HG02852 (cell line): ENCODE results near the gene GPR137.
"Not testable (repeated sequence)": the region's sequence is repeated elsewhere in the genome, so short reads cannot be mapped to it uniquely, and the experiment has no call there.

Experiments
- ATAC-seq: cut with Tn5 transposase; IDR thresholded peaks from one replicate; pipeline ENCODE4 v1.9.1; 2021; ENCODE audit warnings: mild to moderate bottlenecking, moderate library complexity; ENCODE audit not compliant: unreplicated experiment

GPR137 gene

DNA sequence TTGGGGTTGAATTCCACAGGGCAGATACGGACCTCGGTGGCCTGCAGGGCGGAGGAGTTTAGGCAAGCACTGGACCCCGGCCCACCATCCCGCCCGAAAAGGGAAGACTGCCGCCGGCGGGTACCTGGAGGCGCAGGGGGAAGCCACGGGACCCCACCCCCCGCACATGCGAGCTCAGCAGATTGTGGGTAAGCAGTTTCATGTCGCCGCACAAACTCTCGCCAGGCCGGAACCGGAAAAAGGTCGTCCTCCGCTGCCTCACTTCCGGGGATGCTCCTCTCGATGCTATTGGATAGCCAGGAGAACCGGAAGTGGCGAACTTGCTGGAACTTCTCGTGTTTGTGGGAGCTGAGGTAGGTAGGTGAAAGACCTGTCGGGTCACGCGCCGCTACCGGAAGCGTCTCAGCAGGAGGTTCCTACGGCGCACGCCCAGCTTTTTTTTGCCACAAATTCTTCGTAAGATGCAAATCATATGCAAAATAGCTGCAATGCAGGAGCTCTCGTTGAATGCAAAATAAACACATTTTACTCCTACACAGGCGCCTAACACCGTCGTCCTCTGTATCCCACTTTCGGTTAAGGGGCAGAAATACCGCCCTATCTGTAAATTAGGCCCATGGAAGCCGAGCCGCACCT lies 31.8 kb downstream of the GPR137 start, which contains the start of gene TRMT112:
Gene TRMT112 (minus strand): TSS at position 235 of the 636 bp plus-strand sequence. CDS start 33 bp downstream, at position 202.
- ATAC-seq, result peak; percentile 68

DNA sequence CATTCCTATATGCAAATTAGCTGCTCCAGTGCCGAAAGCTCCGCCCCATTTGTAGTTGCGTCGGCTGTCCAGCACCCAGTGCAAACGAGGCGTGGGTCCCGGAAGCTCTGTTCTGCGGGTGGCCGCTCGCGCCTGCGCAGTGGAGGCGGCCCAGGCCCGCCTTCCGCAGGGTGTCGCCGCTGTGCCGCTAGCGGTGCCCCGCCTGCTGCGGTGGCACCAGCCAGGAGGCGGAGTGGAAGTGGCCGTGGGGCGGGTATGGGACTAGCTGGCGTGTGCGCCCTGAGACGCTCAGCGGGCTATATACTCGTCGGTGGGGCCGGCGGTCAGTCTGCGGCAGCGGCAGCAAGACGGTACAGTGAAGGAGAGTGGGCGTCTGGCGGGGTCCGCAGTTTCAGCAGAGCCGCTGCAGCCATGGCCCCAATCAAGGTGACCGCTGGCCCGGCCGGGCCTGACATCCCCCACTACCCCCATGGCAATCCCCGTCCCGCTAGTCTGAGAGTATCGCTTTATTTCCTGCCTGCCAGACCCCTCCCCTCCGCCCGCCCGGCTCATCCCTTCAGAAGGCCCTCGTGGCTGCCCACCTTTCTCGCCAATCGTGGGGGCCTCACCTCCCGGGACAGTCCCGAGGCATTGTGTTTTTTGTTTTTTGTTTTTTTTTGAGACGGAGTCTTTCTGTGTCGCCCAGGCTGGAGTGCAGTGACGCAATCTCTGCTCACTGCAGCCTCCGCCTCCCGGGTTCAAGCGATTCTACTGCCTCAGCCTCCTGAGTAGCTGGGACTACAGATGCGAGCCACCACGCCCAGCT lies 32.5 kb downstream of the GPR137 start, which contains the start of gene PRDX5:
Gene PRDX5 (plus strand): TSS at position 161 of the 805 bp plus-strand sequence. CDS start 95 bp downstream, at position 256.
- peak; percentile 74 for ATAC-seq

DNA sequence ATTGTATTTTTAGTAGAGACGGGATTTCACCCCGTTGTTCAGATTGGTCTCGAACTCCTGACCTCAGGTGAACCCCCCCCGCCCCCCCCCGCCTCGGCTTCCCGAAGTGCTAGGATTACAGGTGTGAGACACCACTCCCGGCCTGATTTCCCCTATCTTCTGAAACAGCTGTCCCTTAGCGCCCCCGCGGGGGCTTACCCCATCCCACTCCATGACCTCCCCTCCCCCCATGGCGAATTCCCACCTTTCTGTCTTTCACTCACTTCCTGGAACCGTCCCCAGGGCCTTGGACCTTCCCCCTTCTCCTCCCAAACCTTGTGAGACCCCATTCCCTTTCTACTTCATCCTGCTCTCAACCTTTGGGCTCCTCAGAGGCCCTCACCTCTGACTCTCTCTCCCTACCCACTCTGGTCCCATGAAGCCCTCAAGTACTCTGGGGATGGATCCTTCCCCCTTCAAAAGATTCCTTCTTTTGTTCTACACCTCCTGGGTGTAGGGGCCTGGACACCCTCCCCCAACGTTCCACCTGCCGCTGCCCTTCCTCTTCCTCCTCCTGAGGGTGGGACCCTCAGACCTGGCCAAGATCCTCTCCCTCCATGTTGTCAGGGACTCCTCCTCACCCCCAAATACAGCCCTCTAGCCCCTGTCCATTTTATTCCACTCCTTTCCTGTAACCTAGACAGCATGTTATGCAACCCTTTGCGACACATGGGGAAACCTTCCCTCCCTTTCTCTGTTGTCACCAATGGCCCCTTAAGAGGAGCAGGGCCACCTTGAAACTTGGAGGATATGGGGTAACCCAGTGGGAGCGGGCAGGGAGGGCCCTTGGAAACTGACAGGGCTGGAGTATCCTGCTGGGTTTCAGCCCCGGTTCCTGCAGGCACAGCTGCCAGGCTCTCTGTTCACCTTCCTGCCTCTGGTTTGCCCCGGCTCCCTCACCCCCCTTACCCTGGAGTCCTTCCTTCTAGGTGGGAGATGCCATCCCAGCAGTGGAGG lies 33.4 kb downstream of the GPR137 start:
- no peak for ATAC-seq

DNA sequence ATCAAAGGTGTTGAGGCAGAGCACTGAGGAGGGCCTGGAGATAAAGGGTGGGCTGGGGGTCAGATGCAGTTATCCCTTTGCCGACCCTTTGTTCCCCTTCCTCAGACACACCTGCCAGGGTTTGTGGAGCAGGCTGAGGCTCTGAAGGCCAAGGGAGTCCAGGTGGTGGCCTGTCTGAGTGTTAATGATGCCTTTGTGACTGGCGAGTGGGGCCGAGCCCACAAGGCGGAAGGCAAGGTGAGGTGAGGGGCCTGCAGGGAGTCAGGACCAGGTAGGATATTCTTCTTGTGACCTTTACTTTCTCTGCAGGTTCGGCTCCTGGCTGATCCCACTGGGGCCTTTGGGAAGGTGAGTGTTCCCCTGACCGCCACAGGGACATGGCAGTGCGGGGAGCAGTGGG lies 34.9 kb downstream of the GPR137 start:
- no peak for ATAC-seq

DNA sequence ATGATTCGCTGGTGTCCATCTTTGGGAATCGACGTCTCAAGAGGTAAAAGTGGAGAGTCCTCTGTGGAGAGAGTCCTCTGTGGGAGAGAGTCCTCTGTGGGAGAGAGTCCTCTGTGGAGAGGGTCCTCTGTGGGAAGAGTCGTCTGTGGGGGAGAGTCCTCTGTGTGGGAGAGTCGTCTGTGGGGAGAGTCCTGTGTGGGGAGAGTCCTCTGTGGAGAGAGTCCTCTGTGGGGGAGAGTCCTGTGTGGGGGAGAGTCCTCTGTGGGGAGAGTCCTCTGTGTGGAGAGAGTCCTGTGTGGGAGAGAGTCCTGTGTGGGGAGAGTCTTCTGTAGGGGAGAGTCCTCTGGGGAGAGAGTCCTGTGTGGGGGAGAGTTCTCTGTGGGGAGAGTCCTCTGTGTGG lies 35.4 kb downstream of the GPR137 start:
- ATAC-seq, result no peak

DNA sequence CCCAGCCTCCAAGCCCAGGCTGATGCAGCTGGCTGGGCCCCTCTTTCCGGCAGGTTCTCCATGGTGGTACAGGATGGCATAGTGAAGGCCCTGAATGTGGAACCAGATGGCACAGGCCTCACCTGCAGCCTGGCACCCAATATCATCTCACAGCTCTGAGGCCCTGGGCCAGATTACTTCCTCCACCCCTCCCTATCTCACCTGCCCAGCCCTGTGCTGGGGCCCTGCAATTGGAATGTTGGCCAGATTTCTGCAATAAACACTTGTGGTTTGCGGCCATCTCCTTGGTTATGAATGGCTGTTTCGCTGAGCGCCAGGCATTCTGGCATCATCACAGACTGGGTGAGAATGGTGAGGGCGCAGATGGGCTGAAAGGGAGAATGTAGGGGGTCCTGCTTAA lies 35.9 kb downstream of the GPR137 start:
- no peak for ATAC-seq

DNA sequence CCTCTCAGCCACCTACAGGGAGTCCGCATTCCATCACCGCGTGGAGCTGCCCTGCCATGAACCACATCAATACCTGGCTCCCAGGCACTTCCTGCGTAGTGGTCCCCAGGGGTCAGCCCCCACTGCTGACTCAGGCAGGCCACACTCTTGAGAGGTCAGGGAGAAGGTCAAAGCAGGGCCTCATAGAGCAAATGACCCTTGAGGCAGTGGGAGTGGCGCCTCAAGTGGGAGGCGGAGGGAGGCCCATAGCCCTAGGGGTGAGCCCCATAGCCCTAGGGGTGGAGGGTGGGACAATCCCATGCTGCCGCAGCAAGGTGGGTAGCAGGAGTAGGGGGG lies 37.2 kb downstream of the GPR137 start:
- ATAC-seq, result no peak

DNA sequence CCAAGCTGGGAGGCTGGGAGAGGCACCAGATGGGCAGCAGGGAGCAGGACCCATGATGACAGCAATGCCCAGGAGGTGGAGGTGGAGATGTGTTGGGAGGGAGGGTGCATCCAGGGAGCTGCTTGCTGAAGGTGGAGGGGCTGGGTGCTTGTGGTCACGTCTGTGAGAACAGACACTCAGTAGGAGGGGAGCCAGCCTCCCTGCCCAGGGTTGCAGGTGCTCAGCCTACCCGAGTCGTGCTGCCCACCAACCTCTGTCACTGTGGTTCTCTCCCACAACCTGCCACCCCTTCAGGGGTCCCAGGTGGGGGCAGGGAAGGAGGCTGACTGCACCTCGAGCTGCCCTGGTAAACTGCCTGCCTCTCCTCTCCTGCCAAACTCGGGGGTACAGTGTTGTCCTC lies 37.7 kb downstream of the GPR137 start:
- ATAC-seq, result no peak

DNA sequence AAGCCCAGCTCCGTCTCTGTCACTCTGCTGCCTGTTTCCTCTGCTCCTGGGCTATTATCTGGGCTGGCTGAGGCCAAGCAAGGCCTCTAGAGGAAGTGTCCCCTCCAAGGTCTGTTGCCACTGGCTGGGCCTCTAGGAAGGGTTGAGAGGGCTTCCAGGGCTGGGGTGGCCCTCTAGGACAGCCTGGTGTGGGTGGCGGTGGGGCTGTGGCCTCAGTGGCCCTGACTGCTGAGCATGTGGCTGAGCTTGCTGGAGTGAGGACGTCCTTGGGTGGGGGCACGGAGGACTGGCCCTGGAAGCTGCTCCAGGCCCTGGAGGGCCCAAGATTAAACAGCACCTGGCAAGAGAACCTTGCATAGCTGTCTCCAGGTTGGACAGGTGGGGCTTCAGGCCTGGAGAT lies 38.3 kb downstream of the GPR137 start:
- ATAC-seq, result not testable (repeated sequence)

DNA sequence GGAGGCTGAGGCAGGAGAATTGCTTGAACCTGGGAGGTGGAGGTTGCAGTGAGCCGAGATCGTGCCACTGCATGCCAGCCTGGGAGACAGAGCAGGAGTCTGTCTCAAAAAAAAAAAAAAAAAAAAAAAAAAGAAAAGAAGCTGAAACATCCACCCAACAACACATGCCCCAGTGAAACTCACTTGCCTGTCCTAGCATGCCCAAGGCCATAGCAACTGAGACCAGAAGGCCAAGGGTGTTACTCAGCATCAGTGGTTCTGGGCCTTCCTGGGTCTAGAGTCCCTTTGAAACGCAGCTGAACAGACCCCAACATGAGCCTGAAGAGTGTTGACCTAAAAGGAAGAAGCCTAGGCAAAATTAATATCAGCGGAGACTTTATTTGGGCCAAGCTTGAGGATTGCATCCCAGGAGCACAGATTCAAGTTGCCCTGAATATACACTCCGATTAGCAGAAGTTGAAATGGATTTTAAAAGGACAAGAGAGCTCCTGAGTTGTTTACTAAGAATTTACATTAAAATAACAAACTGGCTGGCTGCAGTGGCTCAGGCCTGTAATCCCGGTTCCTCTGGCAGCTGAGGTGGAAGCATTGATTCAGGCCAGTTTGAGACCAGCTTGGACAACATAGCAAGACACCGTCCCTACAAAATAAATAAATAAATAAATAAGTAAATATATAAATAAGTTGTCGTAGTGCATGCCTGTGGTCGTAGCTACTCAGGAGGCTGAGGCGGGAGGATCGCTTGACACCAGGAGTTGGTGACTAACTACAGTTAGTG lies 39.2 kb downstream of the GPR137 start:
- no peak for ATAC-seq

DNA sequence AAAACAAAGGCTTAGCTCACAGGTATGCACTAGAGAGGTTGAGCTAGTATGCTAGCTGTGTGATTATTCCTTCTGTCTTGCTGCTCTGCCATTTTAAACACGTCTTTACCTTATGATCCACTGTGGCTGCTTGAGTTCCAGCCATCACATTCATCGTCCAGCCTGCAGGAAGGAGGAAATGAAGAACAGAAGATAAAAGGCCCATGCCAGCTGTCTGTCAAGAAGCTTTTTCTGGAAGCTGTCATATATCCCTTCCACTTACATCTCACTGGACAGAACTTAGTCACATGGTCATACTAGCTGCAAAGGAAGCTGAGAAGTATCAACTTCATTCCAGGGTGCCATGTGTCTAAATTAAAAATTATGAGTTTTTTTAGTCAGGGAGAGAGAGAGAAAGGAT lies 41.7 kb downstream of the GPR137 start:
- ATAC-seq, result no peak

DNA sequence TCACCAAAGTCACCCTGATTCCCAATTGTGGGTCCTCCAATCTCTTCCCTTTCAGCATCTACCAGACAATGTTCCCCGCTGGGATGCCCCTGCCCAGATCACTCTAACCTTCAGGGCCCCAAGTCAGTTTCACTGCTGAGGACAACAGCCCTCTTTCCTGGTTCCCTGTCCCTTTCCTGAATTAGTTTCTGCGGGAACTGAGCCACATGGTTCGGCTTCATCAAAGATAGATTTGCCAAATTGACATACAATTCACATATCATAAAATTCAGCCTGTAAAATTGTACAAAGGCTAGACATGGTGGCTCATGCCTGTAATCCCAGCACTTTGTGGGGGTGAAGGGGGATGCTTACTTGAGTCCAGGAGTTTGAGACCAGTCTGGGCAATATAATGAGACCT lies 42.3 kb downstream of the GPR137 start:
- no peak for ATAC-seq

DNA sequence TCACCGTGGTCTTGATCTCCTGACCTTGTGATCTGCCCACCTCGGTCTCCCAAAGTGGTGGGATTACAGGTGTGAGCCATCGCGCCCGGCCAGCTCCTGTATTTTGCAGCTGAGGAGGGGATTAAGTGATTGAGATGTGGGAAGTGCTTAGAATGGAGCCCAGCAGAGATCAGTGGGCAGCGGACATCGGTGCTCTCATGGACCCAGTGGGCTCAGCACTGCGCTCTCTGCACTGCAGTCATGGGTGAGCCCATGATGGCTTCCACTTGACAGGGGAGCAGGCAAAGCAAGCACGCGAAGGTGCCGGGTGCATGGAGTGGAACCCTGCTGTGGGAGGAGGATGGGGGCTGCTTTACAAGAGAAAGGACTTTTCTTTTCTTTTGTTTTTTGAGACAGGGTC lies 45.2 kb downstream of the GPR137 start:
- no peak for ATAC-seq

DNA sequence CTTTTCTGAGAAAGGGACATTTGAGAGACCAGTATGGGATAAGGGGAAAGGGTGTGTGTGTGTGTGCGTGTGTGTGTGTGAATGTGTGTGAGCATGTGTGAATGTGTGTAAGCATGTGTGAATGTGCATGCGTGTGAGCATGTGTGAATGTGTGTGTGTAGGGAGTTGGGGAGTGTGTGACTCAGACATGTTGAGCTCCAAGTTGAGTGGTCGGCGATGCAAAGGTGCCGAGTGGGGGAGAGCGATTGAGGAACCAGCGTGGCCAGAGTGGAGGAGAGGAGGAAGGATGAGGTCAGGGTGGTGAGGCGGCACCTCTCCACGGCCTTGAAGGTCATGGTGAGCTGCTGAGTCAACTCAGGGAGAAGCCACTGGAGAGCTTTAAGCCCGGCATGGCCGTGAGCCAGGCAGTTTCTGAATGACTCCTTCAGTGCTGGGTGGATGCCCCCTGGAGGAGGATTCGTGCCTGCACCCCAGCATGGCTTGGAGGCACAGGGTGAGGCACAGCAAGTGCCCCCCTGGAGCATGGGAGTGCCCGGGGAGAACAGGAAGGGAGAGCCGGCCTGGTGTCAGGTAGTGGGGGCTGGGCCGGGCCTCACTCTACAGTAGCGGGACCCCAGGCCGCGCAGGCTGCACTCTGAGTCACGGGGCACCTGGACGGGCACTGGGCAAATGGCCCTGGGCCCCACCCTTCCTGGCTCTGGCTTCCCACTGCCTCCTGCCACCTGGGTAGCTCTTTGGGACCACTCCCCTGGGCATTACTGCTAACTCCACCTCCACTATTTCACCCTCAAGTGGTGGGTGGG lies 46.1 kb downstream of the GPR137 start:
- ATAC-seq, result no peak

DNA sequence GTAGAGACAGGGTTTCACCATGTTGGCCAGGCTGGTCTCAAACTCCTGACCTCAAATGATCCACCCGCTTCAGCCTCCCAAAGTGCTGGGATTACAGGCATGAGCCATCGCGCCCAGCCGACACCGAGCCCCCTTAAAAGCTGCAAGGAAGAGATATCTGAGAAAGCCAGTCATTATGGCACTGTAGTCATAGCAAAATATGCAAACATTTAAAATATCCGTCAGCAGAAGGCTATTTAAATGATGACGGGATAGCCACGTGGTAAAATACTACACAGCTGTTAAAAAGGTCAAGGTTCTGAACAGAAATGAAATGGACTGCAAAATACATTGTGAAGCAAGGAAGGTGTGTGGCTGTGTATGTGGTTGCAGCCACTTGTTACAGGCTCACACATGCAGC lies 47.9 kb downstream of the GPR137 start:
- no peak for ATAC-seq

DNA sequence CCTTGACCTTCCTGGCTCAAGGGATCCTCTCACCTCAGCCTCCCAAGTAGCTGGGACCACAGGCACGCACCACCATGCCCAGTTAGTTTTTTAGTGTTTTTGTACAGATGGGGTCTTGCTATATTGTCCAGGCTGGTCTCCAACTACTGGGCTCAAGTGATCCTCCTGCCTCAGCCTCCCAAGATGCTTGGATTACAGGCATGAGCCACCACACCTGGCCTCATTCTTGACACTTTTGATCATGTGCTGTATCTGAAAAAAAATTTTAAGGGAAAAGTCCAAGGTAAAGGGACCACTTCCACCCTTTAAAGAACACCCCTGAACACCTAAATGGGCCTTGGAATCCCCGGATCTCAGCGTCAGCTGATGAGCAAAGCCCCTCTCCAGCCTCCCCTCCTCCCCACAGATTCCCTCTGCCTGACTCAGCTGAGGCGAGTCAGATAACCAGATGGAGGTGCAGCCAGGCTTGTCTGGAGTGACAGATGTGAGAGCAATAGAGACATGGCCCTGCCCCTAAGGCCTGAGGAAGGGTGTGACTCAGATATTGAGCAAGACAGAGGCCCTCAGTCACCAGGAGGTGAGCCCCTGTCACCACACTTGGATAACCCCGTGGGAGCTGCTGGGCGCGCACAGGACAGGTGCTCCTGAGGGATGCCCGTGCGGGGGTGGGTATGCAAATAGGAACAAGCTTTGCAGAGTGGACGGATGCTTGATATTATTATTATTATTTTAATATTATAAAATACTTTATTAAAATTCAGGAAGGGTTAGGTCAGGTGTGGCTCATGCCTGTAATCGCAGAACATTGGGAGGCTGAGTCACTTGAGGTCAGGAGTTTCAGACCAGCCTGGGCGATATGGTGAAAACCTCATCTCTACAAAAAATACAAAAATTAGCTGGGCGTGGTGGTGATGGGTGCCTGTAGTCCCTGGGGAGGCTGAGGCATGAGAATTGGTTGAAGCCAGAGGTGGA lies 49.4 kb downstream of the GPR137 start:
- peak; percentile 74 for ATAC-seq

DNA sequence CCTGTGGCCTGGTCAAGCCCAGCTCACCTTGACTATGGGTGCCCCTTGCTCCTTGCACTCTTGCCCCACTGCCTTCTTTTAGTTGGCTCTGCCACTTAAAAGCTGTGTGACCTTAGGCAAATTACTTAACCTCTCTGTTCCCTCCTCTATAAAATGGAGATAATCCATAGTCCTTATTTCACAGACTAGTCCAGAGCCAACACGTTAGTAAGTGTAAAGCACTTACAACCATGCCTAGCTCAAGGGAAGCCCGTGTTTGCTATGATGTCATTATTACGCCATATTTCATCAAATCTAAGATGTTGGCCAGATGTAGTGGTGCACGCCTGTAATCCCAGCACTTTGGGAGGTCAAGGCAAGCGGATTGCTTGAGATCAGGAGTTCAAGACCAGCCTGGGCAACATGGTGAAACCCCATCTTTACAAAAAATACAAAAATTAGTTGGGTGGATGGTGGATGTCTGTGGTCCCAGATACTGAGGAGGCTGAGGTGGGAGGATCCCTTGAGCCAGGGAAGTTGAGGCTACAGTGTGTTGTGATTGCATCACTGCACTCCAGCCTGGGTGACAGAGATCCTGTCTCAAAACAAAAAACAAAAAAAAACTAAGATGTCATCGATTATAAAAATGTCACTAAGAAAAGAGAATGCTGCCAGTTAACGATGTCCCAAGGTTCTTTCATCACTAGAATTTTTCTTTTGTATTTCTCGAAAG lies 52.0 kb downstream of the GPR137 start:
- ATAC-seq, result no peak

DNA sequence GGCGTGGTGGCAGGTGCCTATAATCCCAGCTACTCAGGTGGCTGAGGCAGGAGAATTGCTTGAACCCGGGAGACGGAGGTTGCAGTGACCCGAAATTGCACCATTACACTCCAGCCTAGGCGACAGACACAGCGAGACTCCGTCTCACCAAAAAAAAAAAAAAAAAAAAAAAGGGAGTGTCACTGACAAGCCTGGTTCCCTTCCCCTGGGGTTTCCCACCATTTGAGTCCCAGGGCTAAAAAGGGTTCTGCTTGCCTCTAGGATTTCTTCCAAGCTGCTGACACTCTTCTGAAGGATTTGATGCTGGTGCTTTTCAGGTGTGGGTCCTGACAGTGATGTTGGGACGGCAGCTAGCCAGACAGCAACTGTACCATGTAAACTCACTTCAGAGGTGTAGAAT lies 53.1 kb downstream of the GPR137 start:
- no peak for ATAC-seq
